ENCODE measurements around the gene CDS2.

CDS2 gene

DNA sequence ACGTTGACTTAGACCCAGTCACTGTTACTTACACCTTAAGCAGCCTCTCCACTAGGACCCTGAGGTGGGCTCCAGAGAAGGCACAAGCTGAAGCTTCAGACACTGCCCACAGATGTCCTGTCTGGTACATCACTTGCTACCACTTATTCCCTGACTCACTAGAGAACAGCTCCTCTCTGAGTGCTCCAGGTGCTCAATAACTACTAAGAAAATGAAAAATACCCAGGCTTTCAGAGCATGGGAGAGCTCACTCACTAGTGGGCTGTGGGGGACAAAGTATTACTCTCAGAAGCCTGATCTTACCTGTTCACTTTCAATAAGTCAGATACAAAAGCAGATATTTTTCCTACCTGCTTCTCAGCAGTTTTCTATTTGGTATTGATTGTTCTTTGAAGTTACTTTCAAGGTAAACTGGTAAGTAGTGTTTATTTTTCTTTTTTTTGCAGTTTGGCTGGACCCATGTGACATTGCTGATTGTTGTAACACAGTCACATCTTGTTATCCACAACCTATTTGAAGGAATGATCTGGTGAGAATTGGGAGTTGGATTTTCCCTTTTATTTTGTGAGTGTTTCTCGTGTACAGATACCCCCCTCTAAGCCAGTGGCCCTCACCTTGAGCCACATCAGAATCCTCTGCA, 55.9 kb downstream of the CDS2 start:
- H3K4me1 ChIP-seq (ENCODE audit: control insufficient read depth in 2 of 2, insufficient read depth in 1 of 2, low read depth in 1 of 2, low read length in 2 of 2) = no peaks in the 10 kb centered on the region
- H3K4me2 ChIP-seq (ENCODE audit: insufficient read depth, low read length, poor library complexity, severe bottlenecking) = no peak overlapping the region
- no peak overlapping the region for H2BK120ac ChIP-seq (ENCODE audit: low read depth, low read length)
- no peaks in the 10 kb centered on the region for H3K9me3 ChIP-seq (replicated peaks in 1 of 2; ENCODE audit: control insufficient read depth in 2 of 2, insufficient read depth in 1 of 2, low read depth in 1 of 2, low read length in 2 of 2)
- WGBS, 2 donors (ENCODE audit: extremely low coverage in 2 of 2, insufficient read length in 2 of 2, insufficient replicate concordance in 1 of 2) = no CpG with 5 or more reads among the region's 2 CpGs
- no peak overlapping the region for H3K18ac ChIP-seq (ENCODE audit: low read length)
- no peak overlapping the region for H4K8ac ChIP-seq (ENCODE audit: low read depth, low read length)
- H2BK5ac ChIP-seq (ENCODE audit: low read length) = no peak overlapping the region
- no peak overlapping the region for H2AFZ ChIP-seq (ENCODE audit: low read length)
- no peaks in the 10 kb centered on the region for H3K27me3 ChIP-seq (ENCODE audit: control insufficient read depth in 3 of 3, insufficient read depth in 3 of 3, low read depth in 1 of 3, low read length in 3 of 3)
- H2BK12ac ChIP-seq (ENCODE audit: low read length) = no peak overlapping the region
- H3K4ac ChIP-seq (ENCODE audit: low read length) = no peak overlapping the region
- peaks cover 18 to 96% of the 10 kb centered on the region in 2 donors for H3K36me3 ChIP-seq (replicated peaks in 1 of 2; ENCODE audit: control insufficient read depth in 2 of 2, insufficient read depth in 2 of 2, low read length in 2 of 2)
- peaks cover 2% of the 10 kb centered on the region for H3K79me1 ChIP-seq (ENCODE audit: low read depth, low read length)
- no peak overlapping the region for H3K14ac ChIP-seq (ENCODE audit: low read length)
- H3K23ac ChIP-seq (ENCODE audit: low read depth, low read length, poor library complexity) = no peak overlapping the region
- no peak for DNase-seq (ENCODE audit: low spot score)
- H2AK5ac ChIP-seq (ENCODE audit: low read depth, low read length) = no peak overlapping the region
- no peak overlapping the region for H3K27ac ChIP-seq (replicated peaks; ENCODE audit: low read length)
- no peak overlapping the region for H2BK15ac ChIP-seq (ENCODE audit: low read length)
- no peak overlapping the region for H4K91ac ChIP-seq (ENCODE audit: low read depth, low read length, poor library complexity)
- no peak overlapping the region for H3K4me3 ChIP-seq (ENCODE audit: low read length in 2 of 2)
- no peak overlapping the region for H3K9ac ChIP-seq (ENCODE audit: low read depth, low read length, poor library complexity)

DNA sequence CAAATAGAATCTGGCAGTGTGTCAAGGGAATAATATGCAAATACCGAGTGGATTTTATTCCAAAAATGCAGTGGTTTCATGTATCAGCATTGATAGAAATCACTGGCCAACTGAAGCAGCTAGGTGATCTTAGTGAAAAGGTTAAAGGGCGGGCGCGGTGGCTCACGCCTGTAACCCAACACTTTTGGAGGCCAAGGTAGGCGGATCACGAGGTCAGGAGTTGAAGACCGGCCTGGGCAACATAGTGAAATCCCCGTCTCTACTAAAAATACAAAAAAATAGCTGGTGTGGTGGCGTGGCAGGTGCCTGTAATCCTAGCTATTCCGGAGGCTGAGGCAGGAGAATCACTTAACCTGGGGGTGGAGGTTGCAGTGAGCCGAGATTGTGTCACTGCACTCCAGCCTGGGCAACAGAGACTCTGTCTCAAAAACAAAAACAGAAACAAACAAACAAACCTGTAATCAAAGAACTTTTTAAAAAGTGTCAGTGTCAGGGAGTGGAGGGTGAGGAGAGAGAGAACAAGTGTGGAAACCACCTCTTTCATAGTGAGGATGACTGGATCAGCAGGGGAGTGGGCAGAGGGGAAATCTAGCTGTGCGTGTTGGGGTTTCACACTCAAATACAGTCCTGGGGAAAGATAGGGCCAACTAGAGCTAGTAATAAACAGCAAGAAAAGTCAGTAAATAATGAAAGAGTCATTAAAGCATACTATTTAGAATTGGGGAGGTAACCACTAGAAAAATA, 57.1 kb downstream of the CDS2 start:
- Histone ChIP-seq H4K8ac (ENCODE audit: low read depth, low read length) (no peak overlapping the region), H3K79me1 (ENCODE audit: low read depth, low read length) (peaks cover 2% of the 10 kb centered on the region), H4K91ac (ENCODE audit: low read depth, low read length, poor library complexity) (no peak overlapping the region), H3K4me1 (ENCODE audit: control insufficient read depth in 2 of 2, insufficient read depth in 1 of 2, low read depth in 1 of 2, low read length in 2 of 2) (peaks cover 6 to 10% of the 10 kb centered on the region in 2 donors), H3K18ac (ENCODE audit: low read length) (no peak overlapping the region), H3K27me3 (ENCODE audit: control insufficient read depth in 3 of 3, insufficient read depth in 3 of 3, low read depth in 1 of 3, low read length in 3 of 3) (no peaks in the 10 kb centered on the region), H3K4ac (ENCODE audit: low read length) (no peak overlapping the region), H3K14ac (ENCODE audit: low read length) (no peak overlapping the region), H3K27ac (replicated peaks; ENCODE audit: low read length) (no peak overlapping the region), H2AFZ (ENCODE audit: low read length) (no peak overlapping the region), H3K4me3 (ENCODE audit: low read length in 2 of 2) (no peak overlapping the region), H2BK5ac (ENCODE audit: low read length) (no peak overlapping the region), H3K36me3 (replicated peaks in 1 of 2; ENCODE audit: control insufficient read depth in 2 of 2, insufficient read depth in 2 of 2, low read length in 2 of 2) (peaks cover 15 to 96% of the 10 kb centered on the region in 2 donors), H2BK15ac (ENCODE audit: low read length) (no peak overlapping the region), H2BK120ac (ENCODE audit: low read depth, low read length) (no peak overlapping the region), H3K9me3 (replicated peaks in 1 of 2; ENCODE audit: control insufficient read depth in 2 of 2, insufficient read depth in 1 of 2, low read depth in 1 of 2, low read length in 2 of 2) (no peaks in the 10 kb centered on the region), H3K23ac (ENCODE audit: low read depth, low read length, poor library complexity) (no peak overlapping the region), H3K9ac (ENCODE audit: low read depth, low read length, poor library complexity) (no peak overlapping the region), H2BK12ac (ENCODE audit: low read length) (no peak overlapping the region), H3K4me2 (ENCODE audit: insufficient read depth, low read length, poor library complexity, severe bottlenecking) (no peak overlapping the region), H2AK5ac (ENCODE audit: low read depth, low read length) (no peak overlapping the region)
- DNase-seq (ENCODE audit: low spot score) = no peak
- WGBS, 2 donors (ENCODE audit: extremely low coverage in 2 of 2, insufficient read length in 2 of 2, insufficient replicate concordance in 1 of 2) = no CpG with 5 or more reads among the region's 13 CpGs

DNA sequence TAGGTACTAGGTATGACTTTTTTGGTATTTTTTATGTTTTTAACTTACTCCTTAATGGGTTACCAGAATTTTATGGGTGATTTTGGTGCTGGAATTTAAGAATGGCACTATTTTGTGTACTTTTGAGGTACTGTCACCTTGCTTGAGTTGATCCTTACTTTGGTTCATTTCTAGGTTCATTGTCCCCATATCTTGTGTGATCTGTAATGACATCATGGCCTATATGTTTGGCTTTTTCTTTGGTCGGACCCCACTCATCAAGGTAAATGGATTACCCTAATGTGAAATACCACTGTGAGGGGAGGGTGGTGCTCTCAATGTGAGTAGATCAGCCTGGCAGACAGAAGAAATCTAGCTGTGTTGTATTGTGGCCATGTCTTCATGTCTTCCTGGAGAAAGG, 57.9 kb downstream of the CDS2 start:
- no peak overlapping the region for H2BK120ac ChIP-seq (ENCODE audit: low read depth, low read length)
- no peak overlapping the region for H3K4me2 ChIP-seq (ENCODE audit: insufficient read depth, low read length, poor library complexity, severe bottlenecking)
- H2BK15ac ChIP-seq (ENCODE audit: low read length) = no peak overlapping the region
- no peak overlapping the region for H2BK5ac ChIP-seq (ENCODE audit: low read length)
- H3K4ac ChIP-seq (ENCODE audit: low read length) = no peak overlapping the region
- no peaks in the 10 kb centered on the region for H3K9me3 ChIP-seq (replicated peaks in 1 of 2; ENCODE audit: control insufficient read depth in 2 of 2, insufficient read depth in 1 of 2, low read depth in 1 of 2, low read length in 2 of 2)
- no peak overlapping the region for H3K27ac ChIP-seq (replicated peaks; ENCODE audit: low read length)
- H4K8ac ChIP-seq (ENCODE audit: low read depth, low read length) = no peak overlapping the region
- no peak overlapping the region for H2AFZ ChIP-seq (ENCODE audit: low read length)
- H3K4me1 ChIP-seq (ENCODE audit: control insufficient read depth in 2 of 2, insufficient read depth in 1 of 2, low read depth in 1 of 2, low read length in 2 of 2) = peaks cover 9 to 10% of the 10 kb centered on the region in 2 donors
- no CpG with 5 or more reads among the region's 1 CpG for WGBS, 2 donors (ENCODE audit: extremely low coverage in 2 of 2, insufficient read length in 2 of 2, insufficient replicate concordance in 1 of 2)
- peaks cover 18 to 96% of the 10 kb centered on the region in 2 donors for H3K36me3 ChIP-seq (replicated peaks in 1 of 2; ENCODE audit: control insufficient read depth in 2 of 2, insufficient read depth in 2 of 2, low read length in 2 of 2)
- H2BK12ac ChIP-seq (ENCODE audit: low read length) = no peak overlapping the region
- no peak overlapping the region for H3K23ac ChIP-seq (ENCODE audit: low read depth, low read length, poor library complexity)
- H3K27me3 ChIP-seq (ENCODE audit: control insufficient read depth in 3 of 3, insufficient read depth in 3 of 3, low read depth in 1 of 3, low read length in 3 of 3) = no peaks in the 10 kb centered on the region
- H3K18ac ChIP-seq (ENCODE audit: low read length) = no peak overlapping the region
- DNase-seq (ENCODE audit: low spot score) = no peak
- no peak overlapping the region for H2AK5ac ChIP-seq (ENCODE audit: low read depth, low read length)
- H3K14ac ChIP-seq (ENCODE audit: low read length) = no peak overlapping the region
- H3K9ac ChIP-seq (ENCODE audit: low read depth, low read length, poor library complexity) = no peak overlapping the region
- H4K91ac ChIP-seq (ENCODE audit: low read depth, low read length, poor library complexity) = no peak overlapping the region
- H3K4me3 ChIP-seq (ENCODE audit: low read length in 2 of 2) = no peak overlapping the region
- peaks cover 2% of the 10 kb centered on the region for H3K79me1 ChIP-seq (ENCODE audit: low read depth, low read length)

DNA sequence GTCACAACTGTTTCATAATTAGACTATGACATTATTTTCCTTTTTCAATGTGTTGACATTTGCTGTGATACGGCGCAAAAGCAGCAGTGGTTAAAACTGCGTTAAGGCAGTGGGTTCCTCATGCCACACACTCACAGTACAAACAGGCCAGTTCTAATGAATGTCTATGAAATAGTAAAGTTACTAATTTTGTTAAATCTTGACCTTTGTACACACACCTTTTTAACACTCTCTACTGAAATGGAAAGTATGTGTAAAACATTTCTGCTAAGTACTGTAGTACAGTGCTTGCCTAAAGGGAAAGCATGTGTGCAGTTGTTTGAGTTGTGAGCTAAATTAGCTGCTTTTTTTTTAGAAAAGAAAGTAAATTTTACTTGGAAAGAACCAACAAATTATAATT, 60.3 kb downstream of the CDS2 start:
- H2BK12ac ChIP-seq (ENCODE audit: low read length) = no peak overlapping the region
- H4K91ac ChIP-seq (ENCODE audit: low read depth, low read length, poor library complexity) = no peak overlapping the region
- no peak overlapping the region for H3K23ac ChIP-seq (ENCODE audit: low read depth, low read length, poor library complexity)
- no peak overlapping the region for H2AFZ ChIP-seq (ENCODE audit: low read length)
- no peak overlapping the region for H2BK5ac ChIP-seq (ENCODE audit: low read length)
- H3K27ac ChIP-seq (replicated peaks; ENCODE audit: low read length) = no peak overlapping the region
- peaks cover 12 to 18% of the 10 kb centered on the region in 2 donors for H3K4me1 ChIP-seq (ENCODE audit: control insufficient read depth in 2 of 2, insufficient read depth in 1 of 2, low read depth in 1 of 2, low read length in 2 of 2)
- H2BK120ac ChIP-seq (ENCODE audit: low read depth, low read length) = no peak overlapping the region
- no peak overlapping the region for H3K18ac ChIP-seq (ENCODE audit: low read length)
- no peak overlapping the region for H2AK5ac ChIP-seq (ENCODE audit: low read depth, low read length)
- H3K4ac ChIP-seq (ENCODE audit: low read length) = no peak overlapping the region
- no peak overlapping the region for H3K9ac ChIP-seq (ENCODE audit: low read depth, low read length, poor library complexity)
- no peak overlapping the region for H3K14ac ChIP-seq (ENCODE audit: low read length)
- H3K4me3 ChIP-seq (ENCODE audit: low read length in 2 of 2) = no peak overlapping the region
- no CpG with 5 or more reads among the region's 3 CpGs for WGBS, 2 donors (ENCODE audit: extremely low coverage in 2 of 2, insufficient read length in 2 of 2, insufficient replicate concordance in 1 of 2)
- H3K9me3 ChIP-seq (replicated peaks in 1 of 2; ENCODE audit: control insufficient read depth in 2 of 2, insufficient read depth in 1 of 2, low read depth in 1 of 2, low read length in 2 of 2) = no peaks in the 10 kb centered on the region
- H3K4me2 ChIP-seq (ENCODE audit: insufficient read depth, low read length, poor library complexity, severe bottlenecking) = no peak overlapping the region
- H3K79me1 ChIP-seq (ENCODE audit: low read depth, low read length) = peaks cover 2% of the 10 kb centered on the region
- no peak overlapping the region for H4K8ac ChIP-seq (ENCODE audit: low read depth, low read length)
- no peaks in the 10 kb centered on the region for H3K27me3 ChIP-seq (ENCODE audit: control insufficient read depth in 3 of 3, insufficient read depth in 3 of 3, low read depth in 1 of 3, low read length in 3 of 3)
- DNase-seq (ENCODE audit: low spot score) = no peak
- H3K36me3 ChIP-seq (replicated peaks in 1 of 2; ENCODE audit: control insufficient read depth in 2 of 2, insufficient read depth in 2 of 2, low read length in 2 of 2) = peaks cover 22 to 99% of the 10 kb centered on the region in 2 donors
- no peak overlapping the region for H2BK15ac ChIP-seq (ENCODE audit: low read length)

Measured in neuronal stem cell (in vitro differentiated cells).